HAP-1 (cell line): ENCODE measurements around the gene C19orf85.
"Not testable (repeated sequence)": the region's sequence is repeated elsewhere in the genome, so short reads cannot be mapped to it uniquely, and the experiment has no call there.

Experiments used
- DNase-seq, 2 experiments: peaks; one replicate each; pipeline ENCODE4 v3.0.0-alpha.2; 2016 to 2020; ENCODE audit warnings: low spot score in 2 of 2
- H3K27me3 ChIP-seq: fragments of 250-450 bp; sonication (Bioruptor Pico); 2 replicates; pipeline ENCODE4 v1.5.1; 2020; ENCODE audit warnings: low read depth, mild to moderate bottlenecking, moderate library complexity
- H3K36me3 ChIP-seq: fragments of 250-450 bp; sonication (Bioruptor Pico); replicated peaks from 2 replicates; pipeline ENCODE4 v1.5.1; 2020; ENCODE audit warnings: mild to moderate bottlenecking
- H3K4me1 ChIP-seq: fragments of 250-450 bp; sonication (Bioruptor Pico); 2 replicates; pipeline ENCODE4 v1.5.1; 2020; ENCODE audit warnings: mild to moderate bottlenecking
- H3K4me3 ChIP-seq: fragments of 250-450 bp; sonication (Bioruptor Pico); 2 replicates; pipeline ENCODE4 v1.5.1; 2020; ENCODE audit warnings: mild to moderate bottlenecking, moderate library complexity
- H3K9me3 ChIP-seq: fragments of 250-450 bp; sonication (Bioruptor Pico); 2 replicates; pipeline ENCODE4 v1.5.1; 2020; ENCODE audit warnings: mild to moderate bottlenecking, moderate library complexity
- in situ Hi-C: fragments of 300-500 bp; cut with MboI; formaldehyde crosslinking; loops from 3 replicates; pipeline ENCODE4 v1.14.3; 2020; ENCODE audit warnings: low sequenced_read_pairs, inconsistent platforms, mixed read lengths

The C19orf85 gene

DNA sequence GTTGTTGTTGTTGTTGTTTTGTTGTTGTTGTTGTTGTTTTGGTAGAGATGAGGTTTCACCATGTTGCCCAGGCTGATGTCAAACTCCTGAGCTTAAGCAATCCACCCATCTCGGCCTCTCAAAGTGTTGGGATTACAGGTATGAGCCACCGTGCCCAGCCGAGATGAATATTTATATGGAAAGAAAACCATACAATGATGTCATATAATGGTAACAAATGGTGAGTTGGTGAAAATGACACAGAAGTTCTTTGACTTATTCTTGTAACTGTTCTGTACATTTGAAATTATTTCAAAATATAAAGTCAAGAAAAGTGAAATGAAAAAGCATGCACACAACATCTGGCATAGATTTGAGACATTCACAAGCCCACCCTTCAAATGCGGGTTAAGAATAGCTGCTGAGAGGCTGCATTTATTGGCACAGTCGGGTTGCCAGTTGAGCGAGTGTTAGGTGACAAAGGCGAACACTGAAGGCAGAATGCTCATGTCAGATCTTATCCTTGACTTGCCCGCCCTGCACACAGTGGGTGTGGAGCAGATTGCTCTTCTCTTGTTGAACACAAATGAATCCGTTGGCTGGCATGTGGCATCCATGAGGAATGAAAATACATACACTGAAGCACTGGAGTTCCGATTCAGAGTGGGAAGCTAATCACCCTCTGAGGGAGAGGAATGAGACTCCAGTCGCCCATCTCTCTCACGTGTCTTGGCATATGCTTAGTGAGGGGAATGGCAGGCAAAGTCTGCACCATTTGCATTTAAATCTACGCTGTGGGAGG, 41.1 kb downstream of the C19orf85 start:
- Histone ChIP-seq H3K4me1 (no peaks in the 10 kb centered on the region), H3K9me3 (no peaks in the 10 kb centered on the region), H3K27me3 (no peaks in the 10 kb centered on the region; the same call in 1 of the 2 replicates), H3K36me3 (no peaks in the 10 kb centered on the region), H3K4me3 (no peak overlapping the region)
- no peak for DNase-seq
- in situ Hi-C loops: no loop called here

DNA sequence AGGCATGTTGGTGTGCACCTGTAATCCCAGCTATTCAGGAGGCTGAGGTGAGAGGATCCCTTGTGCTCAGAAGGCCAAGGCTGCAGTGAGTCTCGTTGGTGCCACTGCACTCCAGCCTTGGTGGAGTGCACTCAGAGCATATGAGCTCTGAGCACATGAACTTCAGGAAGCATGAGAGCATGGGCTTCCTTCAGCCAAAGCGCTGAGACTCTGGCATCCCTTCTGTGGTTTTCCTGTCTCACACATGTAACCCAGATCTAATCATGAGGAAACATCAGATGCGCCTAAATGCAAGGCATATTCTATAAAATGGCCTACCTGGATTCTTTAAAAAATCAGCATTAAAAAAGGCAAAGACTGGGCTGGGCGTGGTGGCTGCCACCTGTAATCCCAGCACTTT, 43.3 kb downstream of the C19orf85 start:
- H3K4me3 ChIP-seq, DNase-seq, in situ Hi-C loops: not testable (repeated sequence)

DNA sequence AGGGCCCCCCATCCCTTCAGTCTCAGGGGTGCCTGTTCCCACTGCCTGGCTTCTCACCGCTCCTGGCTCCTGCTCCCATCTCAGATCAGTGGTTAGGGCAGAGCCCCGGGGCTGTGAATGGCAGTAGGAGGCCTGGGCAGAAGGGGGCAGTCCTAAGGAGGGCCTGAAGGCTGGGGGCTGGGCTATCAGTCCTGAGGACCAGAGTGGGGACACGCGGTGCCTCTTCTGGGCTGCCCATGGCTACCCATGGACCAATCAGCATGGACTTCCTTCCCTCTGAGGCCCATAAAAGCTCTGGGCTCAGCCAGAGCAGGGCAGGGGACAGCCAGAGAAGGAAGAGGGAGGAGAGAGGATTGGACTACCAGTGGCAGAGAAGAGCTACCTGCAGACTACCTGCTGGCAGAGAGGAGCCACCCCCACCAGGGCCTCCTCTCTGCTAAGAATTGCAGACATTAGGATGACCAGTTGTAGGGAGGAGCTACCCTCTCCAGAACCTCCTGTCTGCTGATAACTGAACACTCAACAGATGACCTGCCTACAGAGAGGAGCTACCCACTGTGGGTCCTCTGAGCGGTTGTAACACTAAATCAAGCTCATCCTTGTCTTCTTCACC, 44.8 kb downstream of the C19orf85 start:
- in situ Hi-C loops: loop anchor here (5.0 to 10.0 kb wide), 2 partner anchors 205 to 277 kb away; no protein-coding TSS in a partner anchor
- Histone ChIP-seq H3K36me3 (no peaks in the 10 kb centered on the region), H3K4me1 (no peaks in the 10 kb centered on the region)

More for the DNA sequence above, 43.3 kb downstream of the C19orf85 start:
- not testable (repeated sequence) for H3K9me3 ChIP-seq, H3K36me3 ChIP-seq, H3K27me3 ChIP-seq, H3K4me1 ChIP-seq

GRCh38 chr19:55419103-55419502, 45.4 kb downstream of the C19orf85 start:
- in situ Hi-C loops: loop anchor here (5.0 to 10.0 kb wide), 2 partner anchors 204 to 277 kb away; no protein-coding TSS in a partner anchor
- no peaks in the 10 kb centered on the region for H3K27me3 ChIP-seq
- no peaks in the 10 kb centered on the region for H3K4me1 ChIP-seq
- H3K4me3 ChIP-seq: no peak overlapping the region
- H3K36me3 ChIP-seq: no peaks in the 10 kb centered on the region
- H3K9me3 ChIP-seq: no peaks in the 10 kb centered on the region
- no peak for DNase-seq

More for the DNA sequence above, 44.8 kb downstream of the C19orf85 start:
- Histone ChIP-seq H3K27me3 (no peaks in the 10 kb centered on the region; the same call in 1 of the 2 replicates), H3K9me3 (no peaks in the 10 kb centered on the region), H3K4me3 (no peak overlapping the region)
- DNase-seq: no peak

DNA sequence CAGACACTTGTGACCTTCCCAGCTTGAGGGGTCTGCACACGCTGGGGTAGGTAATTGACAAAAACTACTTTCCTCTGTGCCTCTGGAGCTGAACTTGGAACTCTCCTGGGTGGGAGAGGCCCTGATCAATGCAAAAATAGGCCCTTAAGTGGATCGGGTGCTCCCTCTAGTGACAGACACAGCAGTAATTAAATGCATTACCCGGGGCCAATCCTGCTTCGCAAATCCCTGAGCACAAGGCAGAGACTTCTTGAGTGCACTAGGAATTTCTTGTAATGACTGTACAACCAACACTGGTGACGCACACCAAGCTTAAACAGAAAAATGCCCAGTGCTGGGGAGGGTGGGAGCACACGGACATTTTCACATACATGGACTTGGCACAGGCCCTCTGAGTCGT, 46.4 kb downstream of the C19orf85 start:
- peak; percentile 70 to 82 for DNase-seq
- H3K9me3 ChIP-seq: no peaks in the 10 kb centered on the region
- H3K27me3 ChIP-seq: no peaks in the 10 kb centered on the region
- in situ Hi-C loops: loop anchor here (5.0 to 10.0 kb wide), 2 partner anchors 203 to 276 kb away; no protein-coding TSS in a partner anchor
- H3K4me1 ChIP-seq: no peaks in the 10 kb centered on the region
- H3K4me3 ChIP-seq: no peak overlapping the region
- no peaks in the 10 kb centered on the region for H3K36me3 ChIP-seq
